ACHN (cell line): ENCODE data around the gene DCP1B.
A peak's percentile ranks its signal among the peaks of the same experiment; 100 is the strongest.

ENCODE experiments used
- DNase-seq: peaks from one replicate; pipeline ENCODE4 v3.0.0-alpha.2; 2015
- in situ Hi-C: cut with HindIII; loops from 2 replicates; pipeline ENCODE4 v1.10.0; 2017; ENCODE audit warnings: low sequenced_read_pairs, low pct_ligation_motif_present, low pct_unique_long_range_greater_than_20kb

The DCP1B gene

GRCh38 chr12:2020511-2020910 is 16.3 kb upstream of the DCP1B start:
- in situ Hi-C loops, result no loop called here
- DNase-seq, result no peak

- no peak for DNase-seq
Measured at GRCh38 chr12:2019126-2019525, 14.9 kb upstream of the DCP1B start.

GRCh38 chr12:2018391-2018790 is 14.1 kb upstream of the DCP1B start:
- in situ Hi-C loops, result no loop called here
- DNase-seq, result no peak

More at GRCh38 chr12:2019126-2019525, 14.9 kb upstream of the DCP1B start:
- in situ Hi-C loops, result no loop called here

GRCh38 chr12:2017546-2018337 is 13.5 kb upstream of the DCP1B start:
- DNase-seq, result no peak
- in situ Hi-C loops, result no loop called here

- DNase-seq, result no peak
- in situ Hi-C loops, result no loop called here
Measured at GRCh38 chr12:2016862-2017545, 12.7 kb upstream of the DCP1B start.

GRCh38 chr12:2014231-2014630 is 10.0 kb upstream of the DCP1B start:
- no peak for DNase-seq
- in situ Hi-C loops, result no loop called here

GRCh38 chr12:2013527-2014223 is 9.4 kb upstream of the DCP1B start:
- in situ Hi-C loops, result no loop called here

GRCh38 chr12:2013086-2013485 is 8.8 kb upstream of the DCP1B start:
- in situ Hi-C loops, result no loop called here
- no peak for DNase-seq

More at GRCh38 chr12:2013527-2014223, 9.4 kb upstream of the DCP1B start:
- DNase-seq, result no peak

- in situ Hi-C loops, result no loop called here
- no peak for DNase-seq
Measured at GRCh38 chr12:2011643-2012607, 7.7 kb upstream of the DCP1B start.

GRCh38 chr12:2009623-2010022 is 5.4 kb upstream of the DCP1B start:
- DNase-seq, result no peak
- in situ Hi-C loops, result no loop called here

- in situ Hi-C loops, result no loop called here
Measured at GRCh38 chr12:2008677-2009076, 4.4 kb upstream of the DCP1B start.

GRCh38 chr12:2003676-2004112 is 563 bp downstream of the DCP1B start:
- peak; percentile 58 for DNase-seq

More at GRCh38 chr12:2008677-2009076, 4.4 kb upstream of the DCP1B start:
- DNase-seq, result no peak

GRCh38 chr12:1995205-1995896 is 8.9 kb downstream of the DCP1B start:
- in situ Hi-C loops, result no loop called here
- DNase-seq, result no peak

More at GRCh38 chr12:2003676-2004112, 563 bp downstream of the DCP1B start:
- in situ Hi-C loops, result no loop called here

GRCh38 chr12:1994429-1995143 is 9.7 kb downstream of the DCP1B start:
- no peak for DNase-seq
- in situ Hi-C loops, result no loop called here

GRCh38 chr12:1993871-1994371 is 10.3 kb downstream of the DCP1B start:
- in situ Hi-C loops, result no loop called here
- no peak for DNase-seq

GRCh38 chr12:1993341-1993740 is 10.9 kb downstream of the DCP1B start:
- DNase-seq, result peak; percentile 58
- in situ Hi-C loops, result no loop called here

GRCh38 chr12:1992732-1993131 is 11.5 kb downstream of the DCP1B start:
- no peak for DNase-seq
- in situ Hi-C loops, result no loop called here
